Ascending aorta (tissue), 2 donors: ENCODE data around the gene CUZD1. TPM values are rescaled to one million over a fixed set of nuclear protein-coding genes. Genes with fewer than 3 reads are reported as not detected.

Experiments
- DNase-seq, 2 donors: peaks; one replicate each; pipeline ENCODE4 v3.0.0-alpha.2; 2019; ENCODE audit warnings: low spot score in 2 of 2
- H3K27ac ChIP-seq, 2 donors: fragments of 200-600 bp; sonication (generic); one replicate each; pipeline ENCODE4 v1.5.1; 2016 to 2017; ENCODE audit warnings: mild to moderate bottlenecking in 1 of 2
- H3K27me3 ChIP-seq: fragments of 200-600 bp; sonication (generic); one replicate; pipeline ENCODE4 v1.5.1; 2017
- H3K36me3 ChIP-seq, 2 donors: fragments of 200-600 bp; sonication (generic); one replicate each; pipeline ENCODE4 v1.5.1; 2016
- H3K4me1 ChIP-seq, 2 donors: fragments of 200-600 bp; sonication (generic); one replicate each; pipeline ENCODE4 v1.5.1; 2016 to 2017; ENCODE audit warnings: mild to moderate bottlenecking in 1 of 2
- H3K4me3 ChIP-seq, 2 donors: fragments of 200-600 bp; sonication (generic); one replicate each; pipeline ENCODE4 v1.5.1; 2016 to 2017; ENCODE audit warnings: mild to moderate bottlenecking in 1 of 2
- H3K9me3 ChIP-seq, 2 donors: fragments of 200-600 bp; sonication (generic); one replicate each; pipeline ENCODE4 v1.5.1; 2016
- intact Hi-C: fragments of 100-400 bp; cut with DNase I; formaldehyde crosslinking; loops from one replicate; pipeline ENCODE4 v1.15.1; 2023
- total RNA-seq: library from RNA; depleted of rRNA; stranded (reverse); fragments of >200 nt; gene quantifications from one replicate; pipeline ENCODE4 v1.1.0, GENCODE V29; 2016
- TF ChIP-seq, protein P1 (sequence below), 3 experiments: fragments of 200-600 bp in 2 of 3; fragments of 450-650 bp in 1 of 3; sonication (generic) in 2 of 3; IDR thresholded peaks; one replicate each; pipeline ENCODE4 v1.5.1; 2016 to 2019; ENCODE audit warnings: antibody characterized with exemption in 3 of 3, mild to moderate bottlenecking in 1 of 3, moderate library complexity in 1 of 3

The CUZD1 gene
- total RNA-seq, 1 donor from 2014 or later = not detected

DNA sequence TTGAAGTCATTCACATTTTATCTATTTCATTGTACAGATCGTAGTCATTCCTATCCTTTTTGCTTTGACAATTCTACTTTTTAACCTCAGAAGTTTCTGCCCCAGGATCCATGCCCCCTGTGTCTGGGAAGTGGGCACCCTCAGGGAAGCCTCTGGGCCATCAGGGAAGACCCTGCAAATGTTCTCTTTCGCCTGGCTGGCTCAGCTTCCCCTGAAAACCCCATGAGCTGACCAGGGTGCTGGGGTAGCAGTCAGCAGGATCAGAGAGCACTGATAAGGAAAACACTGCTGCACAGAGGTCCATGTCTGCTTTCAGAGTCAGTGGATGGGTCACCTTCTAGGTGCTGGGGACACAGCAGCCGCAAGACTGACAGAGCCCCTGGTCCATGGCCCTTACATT, 23.8 kb downstream of the CUZD1 start:
- TF ChIP-seq, protein P1, sequence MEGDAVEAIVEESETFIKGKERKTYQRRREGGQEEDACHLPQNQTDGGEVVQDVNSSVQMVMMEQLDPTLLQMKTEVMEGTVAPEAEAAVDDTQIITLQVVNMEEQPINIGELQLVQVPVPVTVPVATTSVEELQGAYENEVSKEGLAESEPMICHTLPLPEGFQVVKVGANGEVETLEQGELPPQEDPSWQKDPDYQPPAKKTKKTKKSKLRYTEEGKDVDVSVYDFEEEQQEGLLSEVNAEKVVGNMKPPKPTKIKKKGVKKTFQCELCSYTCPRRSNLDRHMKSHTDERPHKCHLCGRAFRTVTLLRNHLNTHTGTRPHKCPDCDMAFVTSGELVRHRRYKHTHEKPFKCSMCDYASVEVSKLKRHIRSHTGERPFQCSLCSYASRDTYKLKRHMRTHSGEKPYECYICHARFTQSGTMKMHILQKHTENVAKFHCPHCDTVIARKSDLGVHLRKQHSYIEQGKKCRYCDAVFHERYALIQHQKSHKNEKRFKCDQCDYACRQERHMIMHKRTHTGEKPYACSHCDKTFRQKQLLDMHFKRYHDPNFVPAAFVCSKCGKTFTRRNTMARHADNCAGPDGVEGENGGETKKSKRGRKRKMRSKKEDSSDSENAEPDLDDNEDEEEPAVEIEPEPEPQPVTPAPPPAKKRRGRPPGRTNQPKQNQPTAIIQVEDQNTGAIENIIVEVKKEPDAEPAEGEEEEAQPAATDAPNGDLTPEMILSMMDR (IDR thresholded peaks at IDR 0.05) = no peak
- H3K4me3 ChIP-seq = no peak overlapping the region
- no peak overlapping the region for H3K27ac ChIP-seq
- DNase-seq = no peak
- H3K9me3 ChIP-seq = no peaks in the 10 kb centered on the region
- H3K4me1 ChIP-seq = no peaks in the 10 kb centered on the region
- no peaks in the 10 kb centered on the region for H3K27me3 ChIP-seq
- H3K36me3 ChIP-seq = no peaks in the 10 kb centered on the region
- intact Hi-C loops = no loop called here

DNA sequence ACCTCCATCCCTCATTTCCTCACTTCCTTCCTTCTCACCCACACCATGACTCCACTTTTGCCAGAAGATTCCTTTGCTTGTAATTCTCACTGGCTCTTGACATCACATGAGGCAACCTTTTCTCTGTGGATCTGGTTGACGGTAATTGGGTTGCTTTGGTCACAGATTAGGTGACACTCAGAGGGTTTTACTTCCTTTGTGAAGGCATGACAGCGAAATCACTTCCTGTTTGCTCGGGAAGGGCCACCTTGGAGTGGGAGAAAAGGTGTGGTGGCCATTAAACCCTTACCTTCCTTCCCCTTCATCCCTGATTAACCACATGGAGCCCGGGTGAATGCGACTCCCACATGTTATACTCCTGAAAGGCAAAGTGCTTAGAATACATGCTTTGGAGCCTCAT, 30.2 kb downstream of the CUZD1 start:
- H3K9me3 ChIP-seq = no peaks in the 10 kb centered on the region
- no peaks in the 10 kb centered on the region for H3K4me1 ChIP-seq
- no peak overlapping the region for H3K27ac ChIP-seq
- no peak for DNase-seq
- intact Hi-C loops = no loop called here
- H3K36me3 ChIP-seq = no peaks in the 10 kb centered on the region
- H3K27me3 ChIP-seq = no peaks in the 10 kb centered on the region
- TF ChIP-seq, protein P1 (IDR thresholded peaks at IDR 0.05) = no peak
- H3K4me3 ChIP-seq = no peak overlapping the region

DNA sequence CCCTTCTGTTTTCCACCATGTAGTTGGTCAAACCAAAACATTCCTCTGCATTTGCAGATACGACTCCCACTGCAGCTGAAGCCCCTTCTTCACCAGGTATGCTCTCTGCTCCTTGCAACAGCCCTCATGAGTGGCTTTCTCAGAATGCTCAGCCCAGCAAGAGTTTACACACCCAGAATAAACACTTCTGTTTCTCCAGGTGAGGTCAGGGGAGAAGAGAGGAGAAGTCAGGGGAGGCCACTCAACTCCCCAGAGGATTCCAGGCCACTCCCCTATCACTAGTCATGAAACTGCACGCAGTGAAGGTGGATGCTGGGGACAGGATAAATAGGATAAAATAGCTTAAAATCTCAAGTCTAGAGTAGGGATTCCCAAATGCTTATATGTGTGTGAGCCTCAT, 31.2 kb downstream of the CUZD1 start:
- intact Hi-C loops = no loop called here
- H3K36me3 ChIP-seq = no peaks in the 10 kb centered on the region
- H3K4me1 ChIP-seq = no peaks in the 10 kb centered on the region
- H3K4me3 ChIP-seq = no peak overlapping the region
- TF ChIP-seq, protein P1 (IDR thresholded peaks at IDR 0.05) = no peak
- no peaks in the 10 kb centered on the region for H3K27me3 ChIP-seq
- H3K27ac ChIP-seq = no peak overlapping the region
- no peaks in the 10 kb centered on the region for H3K9me3 ChIP-seq
- no peak for DNase-seq

DNA sequence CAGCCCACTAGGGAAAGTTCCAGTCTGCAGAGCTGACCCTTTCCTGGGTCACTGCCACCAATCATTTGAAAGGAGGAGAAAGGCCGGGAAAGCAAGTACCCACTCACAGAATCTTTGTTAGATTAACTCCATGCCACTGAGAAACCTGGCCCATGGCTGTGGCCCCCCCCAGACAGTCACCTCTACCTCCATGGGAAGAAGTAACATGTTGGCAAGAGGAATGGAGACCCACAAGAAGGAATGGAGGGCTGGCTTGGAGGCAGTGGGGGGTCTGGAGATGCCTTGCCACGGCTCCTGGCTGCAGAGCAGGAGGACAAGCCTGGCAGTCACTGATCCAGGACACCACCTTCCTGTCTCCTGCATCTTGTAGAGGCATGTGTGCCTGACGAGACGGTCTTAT, 32.9 kb downstream of the CUZD1 start:
- intact Hi-C loops = no loop called here
- Histone ChIP-seq H3K4me3 (no peak overlapping the region), H3K27ac (no peak overlapping the region), H3K27me3 (no peaks in the 10 kb centered on the region), H3K9me3 (no peaks in the 10 kb centered on the region), H3K36me3 (no peaks in the 10 kb centered on the region), H3K4me1 (no peaks in the 10 kb centered on the region)
- no peak for DNase-seq
- TF ChIP-seq, protein P1 (IDR thresholded peaks at IDR 0.05) = no peak

DNA sequence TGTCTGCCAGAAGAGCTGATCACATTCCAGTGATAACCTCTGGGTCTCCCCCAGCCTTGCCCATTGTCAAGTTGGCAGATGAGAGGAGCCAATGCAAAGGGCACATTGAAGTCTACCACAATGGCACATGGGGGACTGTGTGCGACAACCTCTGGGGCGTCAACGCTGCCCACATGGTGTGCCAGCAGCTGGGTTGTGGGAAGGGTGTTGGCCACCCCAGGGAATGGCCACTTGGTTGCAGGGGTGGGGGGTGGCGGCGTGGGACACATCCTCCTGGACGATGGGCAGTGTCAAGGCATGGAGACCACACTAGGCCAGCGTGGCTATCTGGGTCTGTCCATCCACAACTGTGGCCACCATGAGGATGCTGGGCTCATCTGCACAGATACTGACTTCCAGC, 43.4 kb downstream of the CUZD1 start:
- intact Hi-C loops = no loop called here
- Histone ChIP-seq H3K4me1 (no peaks in the 10 kb centered on the region), H3K9me3 (no peaks in the 10 kb centered on the region), H3K4me3 (no peak overlapping the region), H3K36me3 (no peaks in the 10 kb centered on the region), H3K27ac (no peak overlapping the region), H3K27me3 (no peaks in the 10 kb centered on the region)
- no peak for DNase-seq
- TF ChIP-seq, protein P1 (IDR thresholded peaks at IDR 0.05) = no peak

DNA sequence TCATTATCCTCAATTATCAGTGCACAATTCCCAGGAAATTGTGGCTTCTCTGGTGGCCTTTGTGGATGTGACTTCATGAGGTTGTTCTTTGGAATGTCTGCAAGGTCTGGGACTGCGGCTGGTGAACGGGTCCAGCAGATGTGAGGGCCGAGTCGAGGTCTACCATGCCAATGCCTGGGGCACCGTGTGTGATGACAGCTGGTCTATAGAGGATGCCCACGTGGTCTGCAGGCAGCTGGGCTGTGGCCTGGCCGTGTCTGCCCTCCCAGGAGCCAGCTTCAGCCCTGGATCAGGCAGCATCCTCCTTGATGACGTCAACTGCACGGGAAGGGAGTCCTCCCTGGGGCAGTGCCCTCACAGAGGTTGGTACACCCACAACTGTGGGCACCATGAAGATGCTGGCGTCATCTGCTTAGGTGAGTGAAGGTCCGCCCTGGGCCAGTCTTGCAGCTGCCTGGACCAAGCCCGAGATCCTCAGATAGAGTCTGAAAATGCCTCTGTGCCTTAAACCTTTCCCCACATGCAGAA, 46.9 kb downstream of the CUZD1 start:
- Histone ChIP-seq H3K27ac (no peak overlapping the region), H3K9me3 (no peaks in the 10 kb centered on the region), H3K36me3 (no peaks in the 10 kb centered on the region), H3K4me3 (no peak overlapping the region), H3K27me3 (no peaks in the 10 kb centered on the region), H3K4me1 (no peaks in the 10 kb centered on the region)
- DNase-seq = no peak
- intact Hi-C loops = no loop called here
- TF ChIP-seq, protein P1 (IDR thresholded peaks at IDR 0.05) = no peak
